ENCODE data around the gene GPR62. TPM values are rescaled to one million over a fixed set of nuclear protein-coding genes. Genes with fewer than 3 reads are reported as not detected.

The GPR62 gene
- total and polyA plus RNA-seq, 9 of the 15 experiments (the other 6 are each of a cell fraction or from before 2014, with no cell fraction given) = not detected

DNA sequence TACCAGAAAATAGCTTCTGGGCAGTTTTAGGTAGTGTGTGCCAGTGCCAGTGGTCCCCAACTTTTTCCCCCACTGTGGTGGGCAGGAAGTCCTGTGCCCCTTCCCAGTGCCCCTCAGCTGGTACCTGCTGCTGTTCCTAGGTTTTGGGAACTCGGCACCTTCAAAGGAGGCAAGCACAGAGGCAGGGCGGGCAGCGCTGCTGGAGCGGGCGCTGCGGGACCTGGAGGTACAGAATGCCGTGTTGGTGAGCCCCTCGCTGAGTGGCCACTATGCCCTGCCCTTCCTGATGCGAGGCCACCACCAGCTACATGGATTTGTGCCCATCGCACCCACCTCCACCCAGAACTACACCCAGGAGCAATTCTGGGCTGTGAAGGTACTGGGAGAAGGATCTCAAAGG, 25.1 kb downstream of the GPR62 start (continued):
- TF ChIP-seq, protein P1, sequence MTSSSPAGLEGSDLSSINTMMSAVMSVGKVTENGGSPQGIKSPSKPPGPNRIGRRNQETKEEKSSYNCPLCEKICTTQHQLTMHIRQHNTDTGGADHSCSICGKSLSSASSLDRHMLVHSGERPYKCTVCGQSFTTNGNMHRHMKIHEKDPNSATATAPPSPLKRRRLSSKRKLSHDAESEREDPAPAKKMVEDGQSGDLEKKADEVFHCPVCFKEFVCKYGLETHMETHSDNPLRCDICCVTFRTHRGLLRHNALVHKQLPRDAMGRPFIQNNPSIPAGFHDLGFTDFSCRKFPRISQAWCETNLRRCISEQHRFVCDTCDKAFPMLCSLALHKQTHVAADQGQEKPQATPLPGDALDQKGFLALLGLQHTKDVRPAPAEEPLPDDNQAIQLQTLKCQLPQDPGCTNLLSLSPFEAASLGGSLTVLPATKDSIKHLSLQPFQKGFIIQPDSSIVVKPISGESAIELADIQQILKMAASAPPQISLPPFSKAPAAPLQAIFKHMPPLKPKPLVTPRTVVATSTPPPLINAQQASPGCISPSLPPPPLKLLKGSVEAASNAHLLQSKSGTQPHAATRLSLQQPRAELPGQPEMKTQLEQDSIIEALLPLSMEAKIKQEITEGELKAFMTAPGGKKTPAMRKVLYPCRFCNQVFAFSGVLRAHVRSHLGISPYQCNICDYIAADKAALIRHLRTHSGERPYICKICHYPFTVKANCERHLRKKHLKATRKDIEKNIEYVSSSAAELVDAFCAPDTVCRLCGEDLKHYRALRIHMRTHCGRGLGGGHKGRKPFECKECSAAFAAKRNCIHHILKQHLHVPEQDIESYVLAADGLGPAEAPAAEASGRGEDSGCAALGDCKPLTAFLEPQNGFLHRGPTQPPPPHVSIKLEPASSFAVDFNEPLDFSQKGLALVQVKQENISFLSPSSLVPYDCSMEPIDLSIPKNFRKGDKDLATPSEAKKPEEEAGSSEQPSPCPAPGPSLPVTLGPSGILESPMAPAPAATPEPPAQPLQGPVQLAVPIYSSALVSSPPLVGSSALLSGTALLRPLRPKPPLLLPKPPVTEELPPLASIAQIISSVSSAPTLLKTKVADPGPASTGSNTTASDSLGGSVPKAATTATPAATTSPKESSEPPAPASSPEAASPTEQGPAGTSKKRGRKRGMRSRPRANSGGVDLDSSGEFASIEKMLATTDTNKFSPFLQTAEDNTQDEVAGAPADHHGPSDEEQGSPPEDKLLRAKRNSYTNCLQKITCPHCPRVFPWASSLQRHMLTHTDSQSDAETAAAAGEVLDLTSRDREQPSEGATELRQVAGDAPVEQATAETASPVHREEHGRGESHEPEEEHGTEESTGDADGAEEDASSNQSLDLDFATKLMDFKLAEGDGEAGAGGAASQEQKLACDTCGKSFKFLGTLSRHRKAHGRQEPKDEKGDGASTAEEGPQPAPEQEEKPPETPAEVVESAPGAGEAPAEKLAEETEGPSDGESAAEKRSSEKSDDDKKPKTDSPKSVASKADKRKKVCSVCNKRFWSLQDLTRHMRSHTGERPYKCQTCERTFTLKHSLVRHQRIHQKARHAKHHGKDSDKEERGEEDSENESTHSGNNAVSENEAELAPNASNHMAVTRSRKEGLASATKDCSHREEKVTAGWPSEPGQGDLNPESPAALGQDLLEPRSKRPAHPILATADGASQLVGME (CRISPR knock-in tag; IDR thresholded peaks at IDR 0.05) = no peak
- TF ChIP-seq GTF2F1 (IDR thresholded peaks at IDR 0.05; ENCODE audit: low read depth, low read length) = no peak
- no peak for TF ChIP-seq SIRT6 (IDR thresholded peaks at IDR 0.05; ENCODE audit: low read depth, low read length)
- no peak for TF ChIP-seq NFE2 (IDR thresholded peaks at IDR 0.05; ENCODE audit: low read depth)
- TF ChIP-seq ATF3 (IDR thresholded peaks at IDR 0.05) = no peak
- no peak for TF ChIP-seq ATF3 (CRISPR knock-in tag; conservative IDR thresholded peaks at IDR 0.05)
- TF ChIP-seq MBD1 (CRISPR knock-in tag; IDR thresholded peaks at IDR 0.05) = no peak
- no peak for TF ChIP-seq GATAD2A (IDR thresholded peaks at IDR 0.05)
- no peak for TF ChIP-seq RBFOX2 (IDR thresholded peaks at IDR 0.05; ENCODE audit: low read depth, low read length)

All from K562 (cell line).